ENCODE data around the gene RBM45.
A peak's percentile ranks its signal among the peaks of the same experiment; 100 is the strongest.

The RBM45 gene

DNA sequence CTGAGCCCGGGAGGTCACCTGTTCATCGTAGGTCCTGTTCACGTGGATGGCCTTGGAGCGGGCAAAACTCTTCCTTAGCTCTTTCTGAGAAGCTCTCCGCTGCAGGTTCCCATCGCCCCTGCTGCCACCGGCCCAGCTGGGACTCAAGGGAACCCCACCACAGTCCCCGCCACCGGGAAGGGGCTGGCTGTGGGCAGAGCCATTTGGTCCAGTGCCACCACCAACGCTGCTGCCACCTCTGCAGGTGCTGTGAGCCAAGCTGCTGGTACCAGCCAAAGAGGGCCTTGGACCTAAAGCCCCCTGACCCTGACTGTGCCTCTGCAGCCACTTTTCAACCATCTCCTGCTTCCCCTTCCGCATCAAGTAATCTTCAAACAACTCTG is 40.2 kb upstream of the RBM45 start:
- H3F3A ChIP-seq (ENCODE audit: low read depth) = no peaks in the 10 kb centered on the region
- peak overlapping the region; percentile 75; the same call in 1 of the 2 replicates for H2AFZ ChIP-seq (ENCODE audit: low read length)
- no peaks in the 10 kb centered on the region for H3K79me2 ChIP-seq (ENCODE audit: insufficient read depth, low read length)
- H3K27me3 ChIP-seq (ENCODE audit: insufficient read depth, low read length, poor library complexity, severe bottlenecking) = no peaks in the 10 kb centered on the region
- peaks cover 28% of the 10 kb centered on the region for H3K4me1 ChIP-seq (ENCODE audit: insufficient read depth, low read length, poor library complexity, severe bottlenecking)
- peak overlapping the region; percentile 67 for H3K4me3 ChIP-seq (ENCODE audit: low read length, poor library complexity, severe bottlenecking)
- H4K20me1 ChIP-seq (ENCODE audit: insufficient read depth, low read length, poor library complexity, severe bottlenecking) = no peaks in the 10 kb centered on the region
- H3K9me2 ChIP-seq (replicated peaks; ENCODE audit: low read depth, low read length) = no peaks in the 10 kb centered on the region
- TF ChIP-seq, protein P1, sequence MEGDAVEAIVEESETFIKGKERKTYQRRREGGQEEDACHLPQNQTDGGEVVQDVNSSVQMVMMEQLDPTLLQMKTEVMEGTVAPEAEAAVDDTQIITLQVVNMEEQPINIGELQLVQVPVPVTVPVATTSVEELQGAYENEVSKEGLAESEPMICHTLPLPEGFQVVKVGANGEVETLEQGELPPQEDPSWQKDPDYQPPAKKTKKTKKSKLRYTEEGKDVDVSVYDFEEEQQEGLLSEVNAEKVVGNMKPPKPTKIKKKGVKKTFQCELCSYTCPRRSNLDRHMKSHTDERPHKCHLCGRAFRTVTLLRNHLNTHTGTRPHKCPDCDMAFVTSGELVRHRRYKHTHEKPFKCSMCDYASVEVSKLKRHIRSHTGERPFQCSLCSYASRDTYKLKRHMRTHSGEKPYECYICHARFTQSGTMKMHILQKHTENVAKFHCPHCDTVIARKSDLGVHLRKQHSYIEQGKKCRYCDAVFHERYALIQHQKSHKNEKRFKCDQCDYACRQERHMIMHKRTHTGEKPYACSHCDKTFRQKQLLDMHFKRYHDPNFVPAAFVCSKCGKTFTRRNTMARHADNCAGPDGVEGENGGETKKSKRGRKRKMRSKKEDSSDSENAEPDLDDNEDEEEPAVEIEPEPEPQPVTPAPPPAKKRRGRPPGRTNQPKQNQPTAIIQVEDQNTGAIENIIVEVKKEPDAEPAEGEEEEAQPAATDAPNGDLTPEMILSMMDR (conservative IDR thresholded peaks at IDR 0.05; ENCODE audit: low read length) = no peak
- TF ChIP-seq EZH2phosphoT487 (IDR thresholded peaks at IDR 0.05; ENCODE audit: borderline replicate concordance) = no peak
- peak overlapping the region; percentile 35 for H3K9ac ChIP-seq (ENCODE audit: low read depth, low read length, poor library complexity, severe bottlenecking)
- no peaks in the 10 kb centered on the region for H3K36me3 ChIP-seq (ENCODE audit: insufficient read depth, low read length)
- peak overlapping the region; percentile 79 for H3K4me2 ChIP-seq (ENCODE audit: low read depth, low read length, poor library complexity, severe bottlenecking)
- no peaks in the 10 kb centered on the region for H3K9me3 ChIP-seq (ENCODE audit: insufficient read depth, low read depth, low read length)

DNA sequence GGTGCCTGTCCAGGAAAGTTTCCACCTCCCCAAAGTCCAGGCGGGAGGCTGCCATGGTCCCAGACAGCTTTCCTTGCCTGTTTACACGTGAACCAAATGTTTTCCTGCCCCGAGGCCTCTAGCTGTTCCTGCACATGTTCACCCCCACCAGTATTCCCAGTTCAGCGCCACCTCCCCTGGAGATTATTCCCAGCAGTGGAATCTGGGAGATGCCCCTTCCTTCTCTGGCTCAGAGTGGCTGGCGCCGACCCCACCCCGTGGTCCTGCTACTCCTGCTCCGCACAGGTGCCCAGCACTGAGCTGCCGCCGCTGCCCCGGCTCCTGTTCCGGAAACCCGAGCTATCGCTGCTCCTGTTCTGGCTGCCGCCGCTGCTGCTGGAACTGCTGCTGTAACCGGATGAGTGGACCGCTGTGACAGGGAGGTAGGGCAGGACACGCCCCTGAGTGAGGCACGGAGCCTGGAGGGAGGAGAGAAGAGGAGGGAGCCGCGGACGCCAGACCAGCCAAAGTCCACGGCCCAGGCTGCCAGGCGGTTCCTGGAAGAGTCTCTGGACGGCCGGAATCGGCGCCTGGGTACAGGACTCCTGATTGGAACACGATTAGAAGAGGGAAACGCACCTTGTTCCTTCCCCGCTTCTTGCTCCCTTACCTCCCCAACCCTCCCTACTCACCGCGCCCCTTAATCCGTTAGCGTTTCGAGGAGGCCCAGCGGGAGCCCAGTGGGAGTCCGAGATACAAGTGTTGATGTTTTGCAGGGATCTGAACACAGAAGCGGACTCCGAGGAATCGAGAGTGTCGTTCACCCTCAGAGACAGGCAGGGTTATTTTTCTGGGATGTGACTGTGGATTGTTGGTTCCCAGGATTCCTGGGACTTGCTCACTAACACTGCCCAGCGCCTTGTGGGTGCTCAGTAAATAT is 39.6 kb upstream of the RBM45 start, which contains the start of gene PDE11A:
Gene PDE11A (minus strand): TSS at position 395 of the 919 bp plus-strand sequence. CDS start 340 bp downstream, at position 55.
- TF ChIP-seq, protein P1 (conservative IDR thresholded peaks at IDR 0.05; ENCODE audit: low read length) = no peak
- TF ChIP-seq EZH2phosphoT487 (IDR thresholded peaks at IDR 0.05; ENCODE audit: borderline replicate concordance) = no peak
- Histone ChIP-seq H3F3A (ENCODE audit: low read depth) (no peaks in the 10 kb centered on the region), H3K9me2 (replicated peaks; ENCODE audit: low read depth, low read length) (no peaks in the 10 kb centered on the region), H3K9me3 (ENCODE audit: insufficient read depth, low read depth, low read length) (no peaks in the 10 kb centered on the region), H3K27me3 (ENCODE audit: insufficient read depth, low read length, poor library complexity, severe bottlenecking) (no peaks in the 10 kb centered on the region), H2AFZ (ENCODE audit: low read length) (peak within 1 kb of the TSS; percentile 75), H3K9ac (ENCODE audit: low read depth, low read length, poor library complexity, severe bottlenecking) (peak within 1 kb of the TSS; percentile 35), H4K20me1 (ENCODE audit: insufficient read depth, low read length, poor library complexity, severe bottlenecking) (no peaks in the 10 kb centered on the region), H3K4me3 (ENCODE audit: low read length, poor library complexity, severe bottlenecking) (peak within 1 kb of the TSS; percentile 67), H3K4me2 (ENCODE audit: low read depth, low read length, poor library complexity, severe bottlenecking) (peak within 1 kb of the TSS; percentile 79), H3K79me2 (ENCODE audit: insufficient read depth, low read length) (no peaks in the 10 kb centered on the region), H3K4me1 (ENCODE audit: insufficient read depth, low read length, poor library complexity, severe bottlenecking) (peaks cover 28% of the 10 kb centered on the region), H3K36me3 (ENCODE audit: insufficient read depth, low read length) (no peaks in the 10 kb centered on the region)

DNA sequence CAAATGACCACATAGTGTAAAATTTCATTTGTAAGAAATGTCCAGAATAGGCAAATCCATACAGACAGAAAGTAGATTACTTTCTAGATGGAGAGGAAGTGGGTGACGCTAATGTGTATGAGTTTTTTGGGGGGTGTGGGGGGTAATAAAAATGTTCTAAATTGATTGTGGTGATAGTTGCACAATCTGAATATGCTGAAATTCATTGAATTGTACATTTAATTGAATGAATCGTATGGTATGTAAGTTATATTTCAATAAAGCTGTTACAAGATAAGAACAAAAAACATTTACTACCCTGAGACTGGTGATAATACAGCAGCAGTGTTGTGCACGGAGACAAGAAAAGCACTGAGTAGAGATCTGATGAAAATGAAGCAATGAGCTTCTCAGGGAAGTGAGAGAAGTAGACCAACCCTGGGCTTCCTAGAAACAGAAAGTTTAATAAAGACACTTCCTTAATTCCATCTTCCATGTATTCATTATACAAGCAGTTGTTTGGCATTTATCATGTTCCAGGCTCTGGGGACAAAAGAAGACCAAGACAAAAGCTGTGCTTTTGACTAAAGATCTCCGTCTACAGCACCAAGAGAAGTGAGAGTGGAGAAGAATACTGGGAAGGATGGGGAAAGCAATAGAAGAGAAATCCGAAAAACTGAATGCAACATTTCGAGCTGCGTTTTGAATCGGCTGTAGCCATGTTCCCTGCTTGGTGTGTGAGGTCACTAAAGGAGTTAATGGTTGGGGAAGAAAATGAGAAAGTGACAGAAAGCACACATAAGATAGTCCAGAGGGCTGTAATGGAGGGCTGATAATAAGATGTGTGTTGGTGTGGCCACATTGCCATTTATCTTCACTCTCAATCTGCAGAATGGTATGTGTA is 37.9 kb upstream of the RBM45 start:
- TF ChIP-seq, protein P1 (conservative IDR thresholded peaks at IDR 0.05; ENCODE audit: low read length) = no peak
- no peak for TF ChIP-seq EZH2phosphoT487 (IDR thresholded peaks at IDR 0.05; ENCODE audit: borderline replicate concordance)
- Histone ChIP-seq H3K9me3 (ENCODE audit: insufficient read depth, low read depth, low read length) (peaks cover 1% of the 10 kb centered on the region; the same call in 1 of the 2 replicates), H3F3A (ENCODE audit: low read depth) (no peaks in the 10 kb centered on the region), H3K36me3 (ENCODE audit: insufficient read depth, low read length) (no peaks in the 10 kb centered on the region), H3K27me3 (ENCODE audit: insufficient read depth, low read length, poor library complexity, severe bottlenecking) (no peaks in the 10 kb centered on the region), H3K9me2 (replicated peaks; ENCODE audit: low read depth, low read length) (no peaks in the 10 kb centered on the region), H3K4me2 (ENCODE audit: low read depth, low read length, poor library complexity, severe bottlenecking) (peak overlapping the region; percentile 22), H3K9ac (ENCODE audit: low read depth, low read length, poor library complexity, severe bottlenecking) (no peak overlapping the region), H2AFZ (ENCODE audit: low read length) (peak overlapping the region; percentile 47; the same call in 1 of the 2 replicates), H4K20me1 (ENCODE audit: insufficient read depth, low read length, poor library complexity, severe bottlenecking) (no peaks in the 10 kb centered on the region), H3K4me3 (ENCODE audit: low read length, poor library complexity, severe bottlenecking) (no peak overlapping the region), H3K79me2 (ENCODE audit: insufficient read depth, low read length) (no peaks in the 10 kb centered on the region), H3K4me1 (ENCODE audit: insufficient read depth, low read length, poor library complexity, severe bottlenecking) (peaks cover 25% of the 10 kb centered on the region)

All from Loucy (cell line).